Vagina (tissue), 2 donors: ENCODE results near the gene TMPRSS13. TPM values are rescaled to one million over a fixed set of nuclear protein-coding genes. Genes with fewer than 3 reads are reported as not detected.
A peak's percentile ranks its signal among the peaks of the same experiment; 100 is the strongest.

Source experiments
- DNase-seq, 2 donors: peaks; one replicate each; pipeline ENCODE4 v3.0.0-alpha.2; 2017; ENCODE audit errors: extremely low spot score in 2 of 2
- H3K27ac ChIP-seq: fragments of 200-600 bp; sonication (generic); one replicate; pipeline ENCODE4 v1.5.1; 2019
- H3K27me3 ChIP-seq: fragments of 200-600 bp; sonication (generic); one replicate; pipeline ENCODE4 v1.5.1; 2019
- H3K36me3 ChIP-seq, 2 donors: fragments of 200-600 bp; sonication (generic); one replicate each; pipeline ENCODE4 v1.5.1; 2017 to 2019
- H3K4me1 ChIP-seq: fragments of 200-600 bp; sonication (generic); one replicate; pipeline ENCODE4 v1.5.1; 2019
- H3K4me3 ChIP-seq, 2 donors: fragments of 200-600 bp; sonication (generic); 1 replicate in 1 of 2; 2 replicates in 1 of 2; pipeline ENCODE4 v1.5.1; 2016 to 2019
- H3K9me3 ChIP-seq: fragments of 200-600 bp; sonication (generic); one replicate; pipeline ENCODE4 v1.5.1; 2019
- POLR2A ChIP-seq, 2 donors: fragments of 450-650 bp; IDR thresholded peaks; one replicate each; pipeline ENCODE4 v1.6.1; 2017; ENCODE audit warnings: antibody characterized with exemption in 2 of 2, mild to moderate bottlenecking in 2 of 2, moderate library complexity in 2 of 2
- POLR2AphosphoS5 ChIP-seq, 2 donors: sonication (generic); formaldehyde crosslinking; IDR thresholded peaks; one replicate each; pipeline ENCODE4 v1.9.0; 2017; ENCODE audit warnings: antibody characterized with exemption in 2 of 2, mild to moderate bottlenecking in 2 of 2, low read depth in 1 of 2; ENCODE audit not compliant: insufficient read depth in 1 of 2
- intact Hi-C: fragments of 100-400 bp; cut with DNase I; formaldehyde crosslinking; loops from one replicate; pipeline ENCODE4 v1.15.1; 2023
- total RNA-seq: library from RNA; depleted of rRNA; stranded (reverse); fragments of >200 nt; gene quantifications from one replicate; pipeline ENCODE4 v1.2.3, GENCODE V29; 2016
- TF ChIP-seq, protein P1 (sequence below), 3 experiments: fragments of 450-650 bp in 2 of 3; fragments of 200-600 bp in 1 of 3; sonication (generic) in 1 of 3; IDR thresholded peaks; one replicate each; pipeline ENCODE4 v1.5.1; 2017 to 2019; ENCODE audit warnings: antibody characterized with exemption in 3 of 3, mild to moderate bottlenecking in 2 of 3, moderate library complexity in 2 of 3

The TMPRSS13 gene
- total RNA-seq, 1 donor from 2014 or later: 9.6 TPM

DNA sequence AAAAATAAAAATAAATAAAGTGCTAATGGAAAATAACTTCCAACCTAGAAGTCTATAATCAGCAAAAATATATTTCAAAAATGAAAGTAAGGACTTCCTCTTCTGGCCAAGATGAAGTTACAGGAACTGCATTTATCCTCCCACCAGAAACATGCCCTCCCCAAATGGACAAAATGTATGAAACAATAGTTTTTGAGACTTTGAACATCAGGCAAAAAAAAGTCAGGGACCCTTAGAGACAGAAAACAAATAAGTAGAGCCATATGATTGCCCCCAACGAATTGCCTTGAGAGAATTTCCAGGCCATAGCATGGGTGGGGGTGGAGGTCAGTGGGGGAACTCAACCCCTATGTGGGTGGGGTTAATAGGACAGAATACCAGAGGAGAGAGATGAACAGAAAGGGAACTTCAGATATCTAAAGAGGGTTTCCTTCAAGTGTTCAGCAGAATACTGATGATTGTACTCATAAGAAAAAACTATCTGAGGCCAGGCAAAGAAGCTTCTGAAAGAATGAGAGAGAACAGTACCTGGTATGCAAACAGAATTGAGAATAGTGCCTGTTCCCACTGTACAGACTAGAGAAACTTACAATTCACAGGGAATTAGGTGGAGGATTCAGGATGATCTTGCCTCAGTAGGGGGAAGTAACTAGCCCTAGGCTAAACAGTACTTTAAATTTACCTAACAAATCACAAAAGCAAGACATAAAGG, 30.4 kb upstream of the TMPRSS13 start:
- DNase-seq: peak in 1 of 2 donors; percentile 11
- intact Hi-C loops: no loop called here
- TF ChIP-seq, protein P1, sequence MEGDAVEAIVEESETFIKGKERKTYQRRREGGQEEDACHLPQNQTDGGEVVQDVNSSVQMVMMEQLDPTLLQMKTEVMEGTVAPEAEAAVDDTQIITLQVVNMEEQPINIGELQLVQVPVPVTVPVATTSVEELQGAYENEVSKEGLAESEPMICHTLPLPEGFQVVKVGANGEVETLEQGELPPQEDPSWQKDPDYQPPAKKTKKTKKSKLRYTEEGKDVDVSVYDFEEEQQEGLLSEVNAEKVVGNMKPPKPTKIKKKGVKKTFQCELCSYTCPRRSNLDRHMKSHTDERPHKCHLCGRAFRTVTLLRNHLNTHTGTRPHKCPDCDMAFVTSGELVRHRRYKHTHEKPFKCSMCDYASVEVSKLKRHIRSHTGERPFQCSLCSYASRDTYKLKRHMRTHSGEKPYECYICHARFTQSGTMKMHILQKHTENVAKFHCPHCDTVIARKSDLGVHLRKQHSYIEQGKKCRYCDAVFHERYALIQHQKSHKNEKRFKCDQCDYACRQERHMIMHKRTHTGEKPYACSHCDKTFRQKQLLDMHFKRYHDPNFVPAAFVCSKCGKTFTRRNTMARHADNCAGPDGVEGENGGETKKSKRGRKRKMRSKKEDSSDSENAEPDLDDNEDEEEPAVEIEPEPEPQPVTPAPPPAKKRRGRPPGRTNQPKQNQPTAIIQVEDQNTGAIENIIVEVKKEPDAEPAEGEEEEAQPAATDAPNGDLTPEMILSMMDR (IDR thresholded peaks at IDR 0.05): no peak
- TF ChIP-seq POLR2A (IDR thresholded peaks at IDR 0.05): no peak
- no peak for TF ChIP-seq POLR2AphosphoS5 (IDR thresholded peaks at IDR 0.05; ENCODE audit: insufficient read depth in 1 of 2, low read depth in 1 of 2)
- Histone ChIP-seq H3K27me3 (no peaks in the 10 kb centered on the region), H3K27ac (no peak overlapping the region), H3K36me3 (no peaks in the 10 kb centered on the region), H3K9me3 (no peaks in the 10 kb centered on the region), H3K4me1 (no peaks in the 10 kb centered on the region), H3K4me3 (no peak overlapping the region)

DNA sequence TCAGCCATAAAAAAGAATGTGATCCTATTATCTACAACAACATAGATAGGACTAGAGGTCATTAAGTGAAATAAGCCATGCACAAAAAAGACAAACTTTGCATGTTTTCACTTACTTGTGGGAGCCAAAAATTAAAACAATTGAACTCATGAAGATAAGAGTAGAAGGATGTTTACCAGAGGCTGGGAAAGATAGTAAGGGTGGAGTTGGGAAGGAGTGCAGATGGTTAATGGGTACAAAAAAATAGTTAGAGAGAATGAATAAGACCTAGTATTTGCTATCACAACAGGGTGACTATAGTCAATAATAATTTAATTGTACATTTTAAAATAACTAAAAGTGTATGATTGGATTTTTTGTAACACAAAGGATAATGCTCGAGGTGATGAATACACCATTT, 29.7 kb upstream of the TMPRSS13 start:
- intact Hi-C loops: no loop called here
- Histone ChIP-seq H3K36me3 (no peaks in the 10 kb centered on the region), H3K27ac (no peak overlapping the region), H3K4me3 (no peak overlapping the region), H3K9me3 (no peaks in the 10 kb centered on the region), H3K27me3 (no peaks in the 10 kb centered on the region), H3K4me1 (no peaks in the 10 kb centered on the region)
- no peak for TF ChIP-seq POLR2A (IDR thresholded peaks at IDR 0.05)
- DNase-seq: no peak

DNA sequence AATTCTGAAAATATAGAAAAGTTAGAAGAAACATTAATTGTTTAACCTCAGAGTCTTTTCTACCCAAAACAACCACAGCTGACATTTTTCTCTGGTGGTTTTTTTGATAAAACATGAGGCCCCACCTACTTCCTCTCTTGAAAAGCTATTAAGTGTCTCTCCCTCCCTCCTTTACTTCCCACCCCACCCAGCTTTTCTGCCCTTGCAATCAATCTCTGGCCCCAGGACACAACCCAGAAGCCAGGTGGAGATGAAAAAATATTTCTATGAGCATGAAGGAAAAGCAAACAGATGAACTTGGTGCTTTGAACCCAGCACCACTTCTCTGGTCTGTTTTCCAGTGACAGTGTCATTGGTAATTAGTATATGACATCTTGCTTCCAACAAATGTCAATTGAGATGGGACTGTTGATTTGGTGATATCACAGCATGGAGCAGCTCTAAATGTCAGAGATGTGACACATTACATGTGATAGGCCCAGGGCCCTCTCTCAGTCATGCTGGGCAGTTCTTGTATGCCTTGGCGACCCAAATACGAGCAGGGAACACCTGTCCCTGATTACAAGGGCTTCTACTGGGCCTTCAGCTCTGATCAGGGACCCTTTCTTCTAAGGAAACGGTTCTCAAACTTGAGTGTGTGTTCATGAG, 23.9 kb upstream of the TMPRSS13 start:
- no peak for TF ChIP-seq POLR2A (IDR thresholded peaks at IDR 0.05)
- TF ChIP-seq POLR2AphosphoS5 (IDR thresholded peaks at IDR 0.05; ENCODE audit: insufficient read depth in 1 of 2, low read depth in 1 of 2): no peak
- TF ChIP-seq, protein P1 (IDR thresholded peaks at IDR 0.05): no peak
- H3K27ac ChIP-seq: no peak overlapping the region
- H3K9me3 ChIP-seq: no peaks in the 10 kb centered on the region
- intact Hi-C loops: no loop called here
- H3K4me1 ChIP-seq: no peaks in the 10 kb centered on the region
- no peaks in the 10 kb centered on the region for H3K36me3 ChIP-seq
- H3K4me3 ChIP-seq: no peak overlapping the region
- no peaks in the 10 kb centered on the region for H3K27me3 ChIP-seq
- DNase-seq: no peak

DNA sequence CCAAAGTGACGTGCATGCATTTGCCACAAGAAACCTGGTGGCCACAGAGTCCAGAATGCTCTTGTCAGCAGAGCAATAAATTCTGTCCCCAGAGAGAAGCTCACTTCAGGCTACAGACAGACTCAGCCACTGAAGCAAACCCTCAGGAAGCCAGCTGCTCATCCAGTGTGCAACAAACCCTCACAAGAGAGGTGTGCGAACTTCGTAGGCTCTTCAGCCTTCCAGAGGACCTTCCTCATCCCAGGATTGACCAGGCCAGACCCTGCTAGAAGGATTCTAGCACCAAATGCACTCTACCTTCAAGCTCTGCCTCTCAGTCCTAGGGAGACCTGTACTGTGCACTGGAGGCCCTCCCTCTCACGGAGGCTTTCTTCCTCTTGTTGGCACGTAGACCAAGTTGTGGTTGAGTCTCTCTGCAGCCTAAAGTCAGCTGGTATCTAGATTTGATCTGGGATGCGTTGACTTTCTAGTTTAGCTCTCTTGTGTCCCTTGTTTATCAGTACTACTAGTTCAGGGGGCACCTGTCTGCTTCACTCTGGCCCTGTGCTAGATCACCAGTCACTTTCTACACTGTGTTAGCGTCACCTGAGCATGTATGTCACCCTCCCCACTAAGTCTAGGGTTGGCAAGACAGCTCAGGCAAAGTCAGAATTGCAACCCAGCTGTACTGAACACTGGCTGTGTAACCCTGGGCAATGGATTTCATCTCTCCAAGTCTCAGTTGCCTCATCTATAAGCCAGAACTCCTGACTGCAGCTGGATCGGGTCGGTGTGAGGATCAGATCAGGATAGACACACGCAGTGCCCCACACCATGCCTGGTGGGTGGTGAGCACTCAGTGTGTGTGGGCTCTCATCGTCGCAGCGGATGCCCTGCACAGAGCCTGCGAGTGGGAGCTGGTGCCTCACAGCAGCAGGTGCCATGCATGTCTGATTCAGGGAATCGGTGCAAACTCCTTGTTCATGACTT, 22.1 kb upstream of the TMPRSS13 start:
- Histone ChIP-seq H3K27me3 (no peaks in the 10 kb centered on the region), H3K27ac (no peak overlapping the region), H3K4me1 (no peaks in the 10 kb centered on the region), H3K9me3 (no peaks in the 10 kb centered on the region), H3K4me3 (no peak overlapping the region), H3K36me3 (no peaks in the 10 kb centered on the region)
- DNase-seq: no peak
- TF ChIP-seq POLR2A (IDR thresholded peaks at IDR 0.05) (no peak), POLR2AphosphoS5 (IDR thresholded peaks at IDR 0.05; ENCODE audit: insufficient read depth in 1 of 2, low read depth in 1 of 2) (no peak)
- intact Hi-C loops: no loop called here

DNA sequence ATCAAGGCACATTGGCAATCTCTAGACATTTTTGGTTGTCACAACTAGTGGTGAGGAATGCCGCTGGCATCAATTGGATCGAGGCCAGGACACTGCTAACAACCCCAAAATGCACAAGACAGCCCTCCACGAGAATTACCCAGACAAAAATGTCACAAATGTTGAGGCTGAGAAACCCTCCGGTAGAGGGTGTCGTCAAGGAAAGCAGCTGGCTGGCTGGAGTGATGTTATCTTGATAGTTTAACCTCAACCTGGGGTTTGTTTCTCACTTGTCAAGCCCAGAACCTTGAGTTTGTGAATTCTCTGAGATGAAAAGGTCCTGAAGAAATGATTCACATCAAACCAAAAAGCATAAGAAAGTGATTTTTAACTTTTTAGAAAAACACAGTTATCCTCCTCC, 21.1 kb upstream of the TMPRSS13 start:
- no peak for DNase-seq
- Histone ChIP-seq H3K4me1 (no peaks in the 10 kb centered on the region), H3K4me3 (no peak overlapping the region), H3K9me3 (no peaks in the 10 kb centered on the region), H3K36me3 (no peaks in the 10 kb centered on the region), H3K27ac (no peak overlapping the region), H3K27me3 (no peaks in the 10 kb centered on the region)
- no peak for TF ChIP-seq POLR2A (IDR thresholded peaks at IDR 0.05)
- TF ChIP-seq, protein P1 (IDR thresholded peaks at IDR 0.05): no peak
- no peak for TF ChIP-seq POLR2AphosphoS5 (IDR thresholded peaks at IDR 0.05; ENCODE audit: insufficient read depth in 1 of 2, low read depth in 1 of 2)
- intact Hi-C loops: no loop called here
